HepG2 (cell line): ENCODE results near the gene VCP. TPM values are rescaled to one million over a fixed set of nuclear protein-coding genes. Genes with fewer than 3 reads are reported as not detected.

Experiments
- CEBPG ChIP-seq: IDR thresholded peaks from 2 replicates; pipeline ENCODE4 v1.6.1; 2016
- ERF ChIP-seq: IDR thresholded peaks from 2 replicates; pipeline ENCODE4 v1.6.1; 2018; ENCODE audit warnings: missing biosample characterization, missing genetic modification reagents
- FIP1L1 ChIP-seq: fragments of 200-400 bp; formaldehyde crosslinking; IDR thresholded peaks from 2 replicates; pipeline ENCODE4 v1.6.1; 2018; ENCODE audit warnings: low read depth, mild to moderate bottlenecking, low read length, moderate library complexity, borderline replicate concordance; ENCODE audit not compliant: insufficient read depth
- GPN1 ChIP-seq: sonication (generic); formaldehyde crosslinking; IDR thresholded peaks from 2 replicates; pipeline ENCODE4 v1.5.1; 2020; ENCODE audit warnings: missing genetic modification reagents, borderline replicate concordance
- HMGA1 ChIP-seq: sonication (generic); formaldehyde crosslinking; conservative IDR thresholded peaks from 2 replicates; pipeline ENCODE4 v1.4.0; 2020; ENCODE audit warnings: missing genetic modification reagents
- IKZF1 ChIP-seq: fragments of 450-650 bp; IDR thresholded peaks from 2 replicates; pipeline ENCODE4 v1.7.1; 2016
- KLF12 ChIP-seq: sonication (generic); formaldehyde crosslinking; IDR thresholded peaks from 2 replicates; pipeline ENCODE4 v1.4.0; 2020; ENCODE audit warnings: missing genetic modification reagents, borderline replicate concordance
- MTA3 ChIP-seq: sonication (generic); formaldehyde crosslinking; IDR thresholded peaks from 2 replicates; pipeline ENCODE4 v1.4.0; 2020; ENCODE audit warnings: missing genetic modification reagents
- NFYC ChIP-seq: IDR thresholded peaks from 2 replicates; pipeline ENCODE4 v1.6.1; 2016; ENCODE audit warnings: missing genetic modification reagents, missing compliant biosample characterization
- SCMH1 ChIP-seq: sonication (generic); formaldehyde crosslinking; IDR thresholded peaks from 2 replicates; pipeline ENCODE4 v1.9.0; 2021; ENCODE audit warnings: missing genetic modification reagents, mild to moderate bottlenecking, borderline replicate concordance
- TARDBP ChIP-seq: sonication (generic); formaldehyde crosslinking; IDR thresholded peaks from 2 replicates; pipeline ENCODE4 v1.8.0; 2022; ENCODE audit warnings: mild to moderate bottlenecking, missing genetic modification reagents
- TSC22D2 ChIP-seq: sonication (generic); formaldehyde crosslinking; IDR thresholded peaks from 2 replicates; pipeline ENCODE4 v1.5.1; 2020; ENCODE audit warnings: missing genetic modification reagents, mild to moderate bottlenecking, borderline replicate concordance
- ZNF205 ChIP-seq: IDR thresholded peaks from 2 replicates; pipeline ENCODE4 v1.6.1; 2018; ENCODE audit warnings: missing biosample characterization, missing genetic modification reagents
- ZNF333 ChIP-seq: sonication (generic); formaldehyde crosslinking; IDR thresholded peaks from 2 replicates; pipeline ENCODE4 v1.4.0; 2020; ENCODE audit warnings: mild to moderate bottlenecking, missing genetic modification reagents, borderline replicate concordance
- ZNF557 ChIP-seq: sonication (generic); formaldehyde crosslinking; IDR thresholded peaks from 2 replicates; pipeline ENCODE4 v1.4.0; 2020; ENCODE audit warnings: missing genetic modification reagents
- ZNF768 ChIP-seq: sonication (generic); formaldehyde crosslinking; IDR thresholded peaks from 2 replicates; pipeline ENCODE4 v1.4.0; 2020; ENCODE audit warnings: missing genetic modification reagents
- polyA plus RNA-seq, 8 experiments: library from polyadenylated mRNA; depleted of rRNA in 3 of 8; stranded (reverse) in 7 of 8; unstranded in 1 of 8; fragments of >200 nt; fragmentation: Illumina TruSeq in 4 of 8; extraction: Trizol in 4 of 8; gene quantifications; 2 replicates each; pipeline versions ENCODE4 v1.2.1 to v1.2.3, GENCODE V29; 2011 to 2016; ENCODE audit warnings: low read depth in 4 of 8, missing spikeins in 1 of 8, mixed read lengths in 1 of 8; ENCODE audit not compliant: insufficient read depth in 1 of 8
- total RNA-seq, 5 experiments: library from RNA; depleted of rRNA; stranded (reverse); fragments of >200 nt; fragmentation: Illumina TruSeq; extraction: Trizol; gene quantifications; 2 replicates each; pipeline ENCODE4 v1.2.3, GENCODE V29; 2016; ENCODE audit warnings: low read depth in 1 of 5
- TF ChIP-seq, protein P1 (sequence below): sonication (generic); formaldehyde crosslinking; IDR thresholded peaks from 2 replicates; pipeline ENCODE4 v1.4.0; 2020; ENCODE audit warnings: mild to moderate bottlenecking, low read depth, missing genetic modification reagents
- TF ChIP-seq, protein P2 (sequence below): IDR thresholded peaks from 2 replicates; pipeline ENCODE4 v1.6.1; 2016; ENCODE audit warnings: missing compliant biosample characterization, missing genetic modification reagents, borderline replicate concordance
- TF ChIP-seq, protein P3 (sequence below): sonication (generic); formaldehyde crosslinking; IDR thresholded peaks from 2 replicates; pipeline ENCODE4 v1.4.0; 2020; ENCODE audit warnings: mild to moderate bottlenecking, missing genetic modification reagents
- TF ChIP-seq, protein P4 (sequence below): sonication (generic); formaldehyde crosslinking; IDR thresholded peaks from 2 replicates; pipeline ENCODE4 v1.4.0; 2020; ENCODE audit warnings: missing genetic modification reagents, borderline replicate concordance
- TF ChIP-seq, protein P5 (sequence below): IDR thresholded peaks from 2 replicates; pipeline ENCODE4 v1.6.1; 2016; ENCODE audit warnings: mild to moderate bottlenecking, missing biosample characterization, missing genetic modification reagents
- TF ChIP-seq, protein P6 (sequence below): sonication (generic); IDR thresholded peaks from 2 replicates; pipeline ENCODE4 v1.6.1; 2016; ENCODE audit warnings: low read depth, borderline replicate concordance

The VCP gene
- total and polyA plus RNA-seq, 2 of the 13 experiments (the other 11 are each of a cell fraction or from before 2014, with no cell fraction given), result 143 to 391 TPM

DNA sequence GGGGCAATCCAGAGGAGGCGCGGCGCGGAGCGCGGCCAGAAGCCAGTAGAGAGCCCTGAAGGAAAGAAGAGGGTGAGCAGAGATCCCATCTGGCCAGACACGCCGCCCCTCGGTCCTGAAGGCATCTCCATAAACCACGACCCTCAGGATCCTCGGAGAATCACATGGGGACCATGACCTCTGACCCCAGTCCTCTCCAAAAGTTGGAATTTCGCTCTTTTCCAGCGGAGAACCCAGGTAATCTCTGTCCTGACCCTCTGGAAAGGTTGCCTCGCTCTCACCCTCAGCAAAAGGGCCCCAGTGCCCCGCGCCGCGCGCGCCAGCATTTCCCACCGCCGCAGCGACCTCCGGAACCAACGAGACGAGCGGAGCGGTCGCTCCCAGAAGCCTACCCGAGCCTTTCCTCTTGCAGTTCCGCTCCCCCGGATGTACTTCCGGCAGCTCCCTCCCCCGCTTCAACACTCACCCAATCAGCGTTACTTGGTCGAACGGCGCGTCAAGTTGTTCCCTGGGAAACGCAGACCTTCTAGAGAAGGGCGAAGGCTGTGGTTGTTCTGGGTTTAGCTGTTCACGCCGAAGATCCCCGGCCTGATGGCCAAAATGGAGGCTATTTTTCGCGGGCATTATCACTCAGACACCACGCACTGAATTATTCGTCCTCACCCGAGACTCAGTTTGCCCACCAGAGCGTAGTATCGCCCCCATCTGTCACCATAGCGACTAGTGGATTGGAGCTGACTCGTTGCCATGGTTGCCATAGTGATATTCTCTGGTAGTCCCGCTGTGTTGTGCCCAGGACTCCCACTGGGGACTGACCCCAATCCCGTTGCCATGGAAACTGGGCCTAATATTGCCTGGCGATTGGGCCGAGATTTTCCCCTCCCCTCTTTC is 30.6 kb upstream of the VCP start, which contains the start of gene STOML2 (continued):
- TF ChIP-seq CEBPG (CRISPR knock-in tag) (peak; percentile 27; the same call in 1 of the 2 replicates), ZNF333 (no peak), TSC22D2 (CRISPR knock-in tag) (peak; percentile 67; the same call in 1 of the 2 replicates), ZNF205 (CRISPR knock-in tag) (peak; percentile 84; the same call in 1 of the 2 replicates), MTA3 (CRISPR knock-in tag) (no peak), FIP1L1 (no peak), KLF12 (CRISPR knock-in tag) (peak; percentile 61; the same call in 1 of the 2 replicates), ERF (CRISPR knock-in tag) (peak; percentile 63; the same call in 1 of the 2 replicates), HMGA1 (CRISPR knock-in tag) (no peak), ZNF768 (CRISPR knock-in tag) (peak; percentile 66), IKZF1 (no peak), NFYC (CRISPR knock-in tag) (peak; percentile 91), ZNF557 (CRISPR knock-in tag) (0 out of 2 replicates have a peak, but pooled peaks have one; percentile 41), GPN1 (CRISPR knock-in tag) (no peak), SCMH1 (CRISPR knock-in tag) (no peak), TARDBP (CRISPR knock-in tag) (peak; percentile 88)
- TF ChIP-seq, protein P1, sequence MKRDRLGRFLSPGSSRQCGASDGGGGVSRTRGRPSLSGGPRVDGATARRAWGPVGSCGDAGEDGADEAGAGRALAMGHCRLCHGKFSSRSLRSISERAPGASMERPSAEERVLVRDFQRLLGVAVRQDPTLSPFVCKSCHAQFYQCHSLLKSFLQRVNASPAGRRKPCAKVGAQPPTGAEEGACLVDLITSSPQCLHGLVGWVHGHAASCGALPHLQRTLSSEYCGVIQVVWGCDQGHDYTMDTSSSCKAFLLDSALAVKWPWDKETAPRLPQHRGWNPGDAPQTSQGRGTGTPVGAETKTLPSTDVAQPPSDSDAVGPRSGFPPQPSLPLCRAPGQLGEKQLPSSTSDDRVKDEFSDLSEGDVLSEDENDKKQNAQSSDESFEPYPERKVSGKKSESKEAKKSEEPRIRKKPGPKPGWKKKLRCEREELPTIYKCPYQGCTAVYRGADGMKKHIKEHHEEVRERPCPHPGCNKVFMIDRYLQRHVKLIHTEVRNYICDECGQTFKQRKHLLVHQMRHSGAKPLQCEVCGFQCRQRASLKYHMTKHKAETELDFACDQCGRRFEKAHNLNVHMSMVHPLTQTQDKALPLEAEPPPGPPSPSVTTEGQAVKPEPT (CRISPR knock-in tag), result no peak
- TF ChIP-seq, protein P2, sequence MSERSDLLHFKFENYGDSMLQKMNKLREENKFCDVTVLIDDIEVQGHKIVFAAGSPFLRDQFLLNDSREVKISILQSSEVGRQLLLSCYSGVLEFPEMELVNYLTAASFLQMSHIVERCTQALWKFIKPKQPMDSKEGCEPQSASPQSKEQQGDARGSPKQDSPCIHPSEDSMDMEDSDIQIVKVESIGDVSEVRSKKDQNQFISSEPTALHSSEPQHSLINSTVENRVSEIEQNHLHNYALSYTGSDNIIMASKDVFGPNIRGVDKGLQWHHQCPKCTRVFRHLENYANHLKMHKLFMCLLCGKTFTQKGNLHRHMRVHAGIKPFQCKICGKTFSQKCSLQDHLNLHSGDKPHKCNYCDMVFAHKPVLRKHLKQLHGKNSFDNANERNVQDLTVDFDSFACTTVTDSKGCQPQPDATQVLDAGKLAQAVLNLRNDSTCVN (CRISPR knock-in tag), result peak; percentile 76; the same call in 1 of the 2 replicates
- TF ChIP-seq, protein P3, sequence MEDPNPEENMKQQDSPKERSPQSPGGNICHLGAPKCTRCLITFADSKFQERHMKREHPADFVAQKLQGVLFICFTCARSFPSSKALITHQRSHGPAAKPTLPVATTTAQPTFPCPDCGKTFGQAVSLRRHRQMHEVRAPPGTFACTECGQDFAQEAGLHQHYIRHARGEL (CRISPR knock-in tag), result no peak
- TF ChIP-seq, protein P4, sequence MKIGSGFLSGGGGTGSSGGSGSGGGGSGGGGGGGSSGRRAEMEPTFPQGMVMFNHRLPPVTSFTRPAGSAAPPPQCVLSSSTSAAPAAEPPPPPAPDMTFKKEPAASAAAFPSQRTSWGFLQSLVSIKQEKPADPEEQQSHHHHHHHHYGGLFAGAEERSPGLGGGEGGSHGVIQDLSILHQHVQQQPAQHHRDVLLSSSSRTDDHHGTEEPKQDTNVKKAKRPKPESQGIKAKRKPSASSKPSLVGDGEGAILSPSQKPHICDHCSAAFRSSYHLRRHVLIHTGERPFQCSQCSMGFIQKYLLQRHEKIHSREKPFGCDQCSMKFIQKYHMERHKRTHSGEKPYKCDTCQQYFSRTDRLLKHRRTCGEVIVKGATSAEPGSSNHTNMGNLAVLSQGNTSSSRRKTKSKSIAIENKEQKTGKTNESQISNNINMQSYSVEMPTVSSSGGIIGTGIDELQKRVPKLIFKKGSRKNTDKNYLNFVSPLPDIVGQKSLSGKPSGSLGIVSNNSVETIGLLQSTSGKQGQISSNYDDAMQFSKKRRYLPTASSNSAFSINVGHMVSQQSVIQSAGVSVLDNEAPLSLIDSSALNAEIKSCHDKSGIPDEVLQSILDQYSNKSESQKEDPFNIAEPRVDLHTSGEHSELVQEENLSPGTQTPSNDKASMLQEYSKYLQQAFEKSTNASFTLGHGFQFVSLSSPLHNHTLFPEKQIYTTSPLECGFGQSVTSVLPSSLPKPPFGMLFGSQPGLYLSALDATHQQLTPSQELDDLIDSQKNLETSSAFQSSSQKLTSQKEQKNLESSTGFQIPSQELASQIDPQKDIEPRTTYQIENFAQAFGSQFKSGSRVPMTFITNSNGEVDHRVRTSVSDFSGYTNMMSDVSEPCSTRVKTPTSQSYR (CRISPR knock-in tag), result peak; percentile 64
- TF ChIP-seq, protein P5, sequence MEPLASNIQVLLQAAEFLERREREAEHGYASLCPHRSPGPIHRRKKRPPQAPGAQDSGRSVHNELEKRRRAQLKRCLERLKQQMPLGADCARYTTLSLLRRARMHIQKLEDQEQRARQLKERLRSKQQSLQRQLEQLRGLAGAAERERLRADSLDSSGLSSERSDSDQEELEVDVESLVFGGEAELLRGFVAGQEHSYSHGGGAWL (CRISPR knock-in tag), result peak; percentile 91
- TF ChIP-seq, protein P6, sequence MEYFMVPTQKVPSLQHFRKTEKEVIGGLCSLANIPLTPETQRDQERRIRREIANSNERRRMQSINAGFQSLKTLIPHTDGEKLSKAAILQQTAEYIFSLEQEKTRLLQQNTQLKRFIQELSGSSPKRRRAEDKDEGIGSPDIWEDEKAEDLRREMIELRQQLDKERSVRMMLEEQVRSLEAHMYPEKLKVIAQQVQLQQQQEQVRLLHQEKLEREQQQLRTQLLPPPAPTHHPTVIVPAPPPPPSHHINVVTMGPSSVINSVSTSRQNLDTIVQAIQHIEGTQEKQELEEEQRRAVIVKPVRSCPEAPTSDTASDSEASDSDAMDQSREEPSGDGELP, result peak; percentile 51; the same call in 1 of the 2 replicates
